Measurements from ENCODE around the gene CDH22.

Gene CDH22

DNA sequence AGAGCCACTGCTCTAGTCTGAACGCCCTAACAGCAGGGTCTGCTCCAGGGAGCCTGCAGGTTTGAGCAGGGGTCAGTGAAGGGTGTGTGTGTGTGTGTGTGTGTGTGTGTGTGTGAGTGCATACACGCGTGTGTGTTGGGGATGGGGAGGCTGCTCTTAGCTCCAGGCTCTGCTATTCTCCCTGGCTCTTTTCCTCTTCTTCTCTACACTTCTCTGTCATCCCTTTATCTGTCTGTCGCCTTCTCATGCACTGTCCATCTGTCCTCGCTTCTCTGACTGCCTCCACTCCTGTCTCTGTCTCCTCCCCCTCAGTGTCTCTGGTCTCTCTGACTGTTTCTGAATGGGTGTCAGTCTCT, 3.4 kb upstream of the CDH22 start:
- Histone ChIP-seq H3K4me1 (ENCODE audit: control insufficient read depth, insufficient read depth, low read length) (no peaks in the 10 kb centered on the region), H3K27me3 (ENCODE audit: control insufficient read depth, insufficient read depth, low read length) (peaks cover 54% of the 10 kb centered on the region), H3K9ac (ENCODE audit: low read length) (no peak overlapping the region), H3K4me3 (ENCODE audit: low read length) (no peak overlapping the region), H3K36me3 (ENCODE audit: control insufficient read depth, insufficient read depth, low read length) (no peaks in the 10 kb centered on the region), H3K27ac (ENCODE audit: low read depth, low read length) (no peak overlapping the region)

DNA sequence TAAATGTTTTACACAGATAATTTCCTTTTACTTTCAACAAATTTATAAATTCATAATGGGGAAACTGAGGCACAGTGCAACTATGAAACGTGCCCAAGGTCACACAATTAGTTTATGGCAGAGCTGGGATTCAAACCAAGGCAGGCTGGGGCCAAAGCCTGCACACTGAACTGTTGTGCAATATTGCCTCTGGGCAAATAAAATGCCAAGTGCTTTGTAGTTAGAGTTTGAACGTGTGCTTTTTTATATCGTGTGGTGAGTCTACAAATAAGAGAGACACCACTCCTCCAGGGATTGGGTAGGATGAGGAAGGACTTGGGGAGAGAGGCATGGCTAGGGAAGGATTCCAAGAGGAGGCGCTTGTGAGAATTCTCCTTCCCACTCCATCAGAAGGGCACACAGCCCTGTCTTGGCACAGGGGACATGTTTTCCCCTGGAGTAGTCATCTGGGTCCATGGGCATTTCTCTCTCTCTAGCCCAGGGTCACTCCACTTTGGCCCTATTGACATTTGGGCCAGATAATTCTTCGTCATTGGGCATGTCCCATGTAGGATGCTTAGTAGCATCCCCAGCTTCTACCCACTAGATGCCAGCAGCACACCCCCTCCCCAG, 2.8 kb upstream of the CDH22 start:
- Histone ChIP-seq H3K4me1 (ENCODE audit: control insufficient read depth, insufficient read depth, low read length) (no peaks in the 10 kb centered on the region), H3K4me3 (ENCODE audit: low read length) (no peak overlapping the region), H3K9ac (ENCODE audit: low read length) (no peak overlapping the region), H3K36me3 (ENCODE audit: control insufficient read depth, insufficient read depth, low read length) (no peaks in the 10 kb centered on the region), H3K27ac (ENCODE audit: low read depth, low read length) (no peak overlapping the region), H3K27me3 (ENCODE audit: control insufficient read depth, insufficient read depth, low read length) (peaks cover 59% of the 10 kb centered on the region)

DNA sequence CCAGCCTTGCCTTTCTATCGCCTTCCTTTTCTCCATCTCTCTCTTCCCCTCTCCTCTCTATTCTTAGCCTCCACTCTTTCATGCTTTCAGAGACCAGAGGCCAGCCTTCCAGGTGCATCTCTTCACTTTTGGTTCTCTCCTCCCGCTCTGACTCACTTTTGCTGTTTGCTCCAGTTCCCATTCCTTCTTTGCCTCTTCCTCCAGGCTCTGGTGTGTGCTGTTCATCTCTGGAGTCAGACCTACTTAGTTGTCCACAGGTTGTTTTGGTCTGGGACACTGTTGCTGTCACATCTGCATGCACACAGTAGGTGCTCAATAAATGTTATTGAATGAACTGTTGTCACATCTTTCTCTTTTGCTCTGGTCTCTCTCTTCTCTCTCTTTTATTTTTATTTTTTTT, 1.6 kb upstream of the CDH22 start:
- H3K36me3 ChIP-seq (ENCODE audit: control insufficient read depth, insufficient read depth, low read length) = no peaks in the 10 kb centered on the region
- H3K9ac ChIP-seq (ENCODE audit: low read length) = no peak overlapping the region
- peaks cover 58% of the 10 kb centered on the region for H3K27me3 ChIP-seq (ENCODE audit: control insufficient read depth, insufficient read depth, low read length)
- no peak overlapping the region for H3K4me3 ChIP-seq (ENCODE audit: low read length)
- H3K4me1 ChIP-seq (ENCODE audit: control insufficient read depth, insufficient read depth, low read length) = no peaks in the 10 kb centered on the region
- no peak overlapping the region for H3K27ac ChIP-seq (ENCODE audit: low read depth, low read length)

DNA sequence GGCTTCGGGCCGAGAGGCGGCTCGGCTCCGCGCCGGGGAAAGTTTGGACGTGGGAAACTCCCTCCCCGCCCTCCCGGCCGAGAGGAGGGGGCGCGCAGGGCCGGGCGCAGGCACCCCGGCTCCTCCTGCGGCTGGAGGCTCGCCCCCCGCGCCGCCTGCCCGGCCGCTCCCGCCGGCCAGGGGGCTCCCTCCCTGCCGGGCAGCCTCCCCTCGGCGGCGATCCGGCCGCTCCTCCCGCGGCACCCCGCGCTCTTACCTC, 370 bp downstream of the CDH22 start:
- no peaks in the 10 kb centered on the region for H3K36me3 ChIP-seq (ENCODE audit: control insufficient read depth, insufficient read depth, low read length)
- peaks cover 46% of the 10 kb centered on the region for H3K27me3 ChIP-seq (ENCODE audit: control insufficient read depth, insufficient read depth, low read length)
- no peaks in the 10 kb centered on the region for H3K4me1 ChIP-seq (ENCODE audit: control insufficient read depth, insufficient read depth, low read length)
- no peak overlapping the region for H3K27ac ChIP-seq (ENCODE audit: low read depth, low read length)
- H3K9ac ChIP-seq (ENCODE audit: low read length) = no peak overlapping the region
- peak overlapping the region; percentile 9 for H3K4me3 ChIP-seq (ENCODE audit: low read length)

DNA sequence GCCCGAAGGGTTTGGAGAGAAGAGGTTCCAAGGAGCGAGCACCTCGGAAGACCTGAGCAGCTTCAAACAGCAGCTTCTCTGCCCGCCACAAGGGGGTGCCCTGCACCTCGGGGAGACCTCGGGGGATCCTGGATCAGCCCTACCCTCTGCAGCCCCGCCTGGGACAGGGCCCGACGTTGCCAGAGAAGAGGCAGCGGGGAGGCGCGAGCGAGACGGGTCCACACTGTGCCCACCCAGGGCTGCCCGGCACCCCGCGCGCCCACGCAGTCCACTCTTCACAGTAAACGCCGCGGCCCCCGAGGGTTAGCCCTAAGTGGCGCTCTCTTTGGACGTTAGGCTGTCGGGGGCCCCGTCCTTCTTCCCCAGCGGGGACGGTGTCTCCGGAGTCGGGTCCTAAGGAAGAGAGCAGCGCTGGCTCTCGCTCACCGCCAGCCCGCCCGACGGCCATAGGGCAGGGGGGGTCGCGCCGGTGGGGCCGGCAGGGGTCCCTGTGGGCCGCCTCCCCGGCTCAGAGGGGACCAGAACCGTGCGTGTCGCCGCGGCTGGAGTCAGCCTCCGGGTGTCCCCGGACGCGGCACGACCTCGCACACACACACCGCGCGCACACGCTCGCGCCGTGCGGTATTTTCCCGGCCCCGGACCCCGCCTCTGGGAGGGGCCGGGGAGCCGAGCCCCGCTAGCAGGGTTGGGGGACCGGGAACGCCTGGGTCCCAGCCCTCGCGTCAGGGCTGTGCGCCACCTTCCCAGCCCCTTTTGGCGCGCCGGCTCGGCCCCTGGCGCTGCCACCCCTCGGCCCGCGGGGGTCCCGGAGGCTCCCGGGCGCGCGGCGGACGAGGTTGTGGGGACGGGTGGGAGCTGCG, 929 bp downstream of the CDH22 start:
- Histone ChIP-seq H3K4me3 (ENCODE audit: low read length) (peak overlapping the region; percentile 9), H3K27me3 (ENCODE audit: control insufficient read depth, insufficient read depth, low read length) (peaks cover 41% of the 10 kb centered on the region), H3K36me3 (ENCODE audit: control insufficient read depth, insufficient read depth, low read length) (no peaks in the 10 kb centered on the region), H3K9ac (ENCODE audit: low read length) (no peak overlapping the region), H3K27ac (ENCODE audit: low read depth, low read length) (no peak overlapping the region), H3K4me1 (ENCODE audit: control insufficient read depth, insufficient read depth, low read length) (no peaks in the 10 kb centered on the region)

DNA sequence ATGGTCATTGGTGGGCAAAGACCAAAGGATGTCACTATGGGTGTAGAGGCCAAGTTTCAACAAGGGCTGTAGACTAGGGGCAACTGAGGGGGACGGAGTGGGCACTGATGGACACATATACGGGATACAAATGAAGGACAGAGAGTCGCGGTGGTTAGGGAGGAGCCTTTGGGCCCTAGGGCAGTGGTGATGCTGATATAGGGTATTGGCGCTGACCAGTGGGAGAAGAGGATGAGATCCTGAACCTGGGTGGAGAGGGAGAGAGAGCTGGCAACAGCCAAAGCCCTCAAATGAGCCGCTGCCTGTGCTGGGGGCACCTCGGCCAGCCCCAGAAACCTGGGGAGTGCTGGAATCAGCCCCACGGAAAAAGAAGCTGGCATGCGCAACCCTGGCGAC, 1.6 kb downstream of the CDH22 start:
- no peak overlapping the region for H3K4me3 ChIP-seq (ENCODE audit: low read length)

DNA sequence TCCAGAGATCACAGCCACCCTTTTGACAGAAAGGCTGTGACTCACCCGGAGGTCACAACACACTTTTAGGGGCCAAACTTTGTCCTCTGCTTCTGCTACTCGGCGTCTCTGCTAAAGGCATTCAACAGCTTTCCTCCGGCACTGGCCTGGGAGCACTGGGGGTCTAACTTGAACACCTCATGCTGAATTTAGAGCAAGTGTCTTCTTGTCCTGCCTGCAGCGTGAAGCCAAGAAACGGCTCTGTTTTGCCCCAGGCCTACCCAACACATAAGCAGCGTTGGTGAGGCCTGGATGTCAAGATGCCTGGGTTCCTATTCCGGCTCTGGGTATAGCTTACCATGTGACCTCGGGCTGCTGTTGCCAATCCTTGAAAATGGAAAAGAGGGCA, 2.3 kb downstream of the CDH22 start:
- H3K27ac ChIP-seq (ENCODE audit: low read depth, low read length) = no peak overlapping the region

More for the DNA sequence above, 1.6 kb downstream of the CDH22 start:
- Histone ChIP-seq H3K9ac (ENCODE audit: low read length) (no peak overlapping the region), H3K27ac (ENCODE audit: low read depth, low read length) (no peak overlapping the region), H3K4me1 (ENCODE audit: control insufficient read depth, insufficient read depth, low read length) (no peaks in the 10 kb centered on the region), H3K27me3 (ENCODE audit: control insufficient read depth, insufficient read depth, low read length) (peaks cover 35% of the 10 kb centered on the region), H3K36me3 (ENCODE audit: control insufficient read depth, insufficient read depth, low read length) (no peaks in the 10 kb centered on the region)

DNA sequence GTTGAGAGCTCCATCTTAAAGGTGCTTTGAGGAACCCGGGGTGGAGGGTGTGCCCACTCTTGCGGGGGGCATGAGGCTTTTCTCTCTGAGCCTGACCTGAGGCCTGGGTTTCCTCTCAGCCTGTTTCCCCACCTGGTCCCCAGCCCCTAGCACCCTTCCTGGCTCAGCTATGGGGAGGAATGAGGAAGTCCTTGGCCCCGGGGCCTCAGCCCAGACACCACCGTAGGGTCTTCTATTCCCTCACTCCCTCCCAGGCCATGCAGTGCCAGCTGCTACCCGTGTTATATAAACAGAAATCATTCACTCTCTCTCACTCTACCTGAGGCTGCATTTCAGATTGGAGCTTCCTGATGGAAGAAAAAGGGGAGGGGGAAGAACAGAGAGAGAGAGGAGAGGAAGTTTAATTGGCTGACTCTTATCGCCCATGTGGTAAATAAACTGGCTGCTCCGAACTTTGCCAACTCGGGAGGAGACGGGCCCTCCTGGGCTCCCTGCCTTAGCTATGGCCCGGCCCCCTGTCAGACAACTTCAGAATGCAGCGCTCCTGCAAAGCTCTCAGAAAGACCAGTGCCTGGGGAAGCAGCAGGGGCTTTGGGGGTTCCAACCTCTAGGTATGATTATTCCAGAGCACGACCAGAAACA, 2.8 kb downstream of the CDH22 start:
- H3K36me3 ChIP-seq (ENCODE audit: control insufficient read depth, insufficient read depth, low read length) = no peaks in the 10 kb centered on the region
- no peak overlapping the region for H3K4me3 ChIP-seq (ENCODE audit: low read length)
- no peaks in the 10 kb centered on the region for H3K4me1 ChIP-seq (ENCODE audit: control insufficient read depth, insufficient read depth, low read length)
- no peak overlapping the region for H3K27ac ChIP-seq (ENCODE audit: low read depth, low read length)
- H3K9ac ChIP-seq (ENCODE audit: low read length) = no peak overlapping the region
- H3K27me3 ChIP-seq (ENCODE audit: control insufficient read depth, insufficient read depth, low read length) = peaks cover 23% of the 10 kb centered on the region

More for the DNA sequence above, 2.3 kb downstream of the CDH22 start:
- Histone ChIP-seq H3K27me3 (ENCODE audit: control insufficient read depth, insufficient read depth, low read length) (peaks cover 28% of the 10 kb centered on the region), H3K4me3 (ENCODE audit: low read length) (no peak overlapping the region), H3K9ac (ENCODE audit: low read length) (no peak overlapping the region), H3K36me3 (ENCODE audit: control insufficient read depth, insufficient read depth, low read length) (no peaks in the 10 kb centered on the region), H3K4me1 (ENCODE audit: control insufficient read depth, insufficient read depth, low read length) (no peaks in the 10 kb centered on the region)

DNA sequence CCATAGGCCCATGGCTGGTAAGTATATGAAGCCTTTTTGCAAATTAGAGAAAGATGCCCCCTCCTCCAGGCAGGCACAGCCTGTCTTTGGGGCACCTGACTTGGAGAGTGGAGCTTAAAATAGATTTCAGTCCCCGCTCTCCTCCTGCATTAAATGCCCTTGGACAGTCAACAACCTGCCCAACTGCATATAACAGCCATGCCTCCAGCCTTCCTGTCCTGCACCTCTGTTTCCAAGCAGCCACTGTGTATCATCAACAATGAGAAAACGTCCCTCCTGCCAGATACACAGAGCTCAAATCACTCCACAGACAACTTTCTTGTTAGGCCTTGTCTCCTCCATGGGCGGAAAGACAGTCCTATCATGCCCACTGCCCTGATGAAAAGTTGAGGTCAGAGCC, 3.4 kb downstream of the CDH22 start:
- Histone ChIP-seq H3K4me1 (ENCODE audit: control insufficient read depth, insufficient read depth, low read length) (no peaks in the 10 kb centered on the region), H3K36me3 (ENCODE audit: control insufficient read depth, insufficient read depth, low read length) (no peaks in the 10 kb centered on the region), H3K27me3 (ENCODE audit: control insufficient read depth, insufficient read depth, low read length) (peaks cover 22% of the 10 kb centered on the region), H3K9ac (ENCODE audit: low read length) (no peak overlapping the region), H3K4me3 (ENCODE audit: low read length) (no peak overlapping the region), H3K27ac (ENCODE audit: low read depth, low read length) (no peak overlapping the region)

DNA sequence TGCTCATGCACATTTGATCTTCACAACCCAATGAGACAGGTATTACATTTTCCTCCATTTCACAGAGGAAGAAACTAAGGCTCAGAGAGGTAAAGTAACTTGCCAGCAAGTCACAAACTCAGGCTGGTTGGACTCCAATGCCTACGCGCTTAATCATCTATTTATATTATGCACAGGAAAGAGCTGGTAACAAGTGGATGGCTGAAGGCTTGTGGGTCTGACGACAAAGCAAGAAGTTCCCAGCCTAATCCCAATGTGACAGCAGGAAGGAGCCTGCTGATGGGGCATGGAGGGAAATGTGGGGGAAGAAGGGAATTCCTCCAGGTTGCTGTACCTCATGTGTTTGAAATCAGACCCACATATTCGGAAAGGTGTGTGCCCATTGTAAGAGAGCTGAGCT, 3.9 kb downstream of the CDH22 start:
- H3K4me3 ChIP-seq (ENCODE audit: low read length) = no peak overlapping the region
- no peak overlapping the region for H3K27ac ChIP-seq (ENCODE audit: low read depth, low read length)
- H3K27me3 ChIP-seq (ENCODE audit: control insufficient read depth, insufficient read depth, low read length) = peaks cover 18% of the 10 kb centered on the region
- no peaks in the 10 kb centered on the region for H3K4me1 ChIP-seq (ENCODE audit: control insufficient read depth, insufficient read depth, low read length)
- H3K36me3 ChIP-seq (ENCODE audit: control insufficient read depth, insufficient read depth, low read length) = no peaks in the 10 kb centered on the region
- H3K9ac ChIP-seq (ENCODE audit: low read length) = no peak overlapping the region

DNA sequence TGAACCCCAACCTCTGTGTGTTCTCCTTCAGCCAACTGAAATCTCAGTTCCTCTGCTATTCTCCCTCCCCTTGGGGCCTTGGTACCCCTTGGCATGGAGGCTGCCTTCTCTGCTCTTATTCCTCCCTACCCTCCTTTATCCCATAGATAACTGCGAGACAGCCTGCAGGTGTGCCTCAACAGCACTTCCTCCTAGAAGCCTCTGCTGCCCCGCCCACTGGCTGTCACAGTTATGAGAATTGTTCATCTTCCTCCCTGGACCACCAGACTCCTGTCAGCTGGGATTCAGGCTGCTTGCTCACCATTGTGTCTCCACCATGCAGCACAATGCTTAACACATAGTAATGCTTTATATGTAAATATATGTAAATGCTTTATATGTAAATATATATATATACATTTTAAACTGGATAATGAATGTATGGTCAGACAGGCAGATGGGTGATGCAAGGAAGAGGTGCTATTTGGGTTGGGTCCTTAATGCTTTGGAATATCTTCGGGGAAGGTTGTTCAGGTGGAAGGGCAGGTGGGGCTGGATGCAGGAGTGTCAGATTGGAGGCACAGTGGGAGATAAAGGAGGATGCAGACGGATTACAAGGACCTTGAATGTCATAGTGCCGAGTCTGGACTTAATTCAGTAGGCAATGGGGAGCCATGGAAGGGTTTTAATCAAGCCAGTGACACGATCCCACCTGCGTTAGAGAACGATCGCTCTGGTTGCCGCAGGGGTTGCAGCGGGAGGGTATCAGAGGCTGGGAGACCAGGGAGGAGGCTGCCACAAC, 4.9 kb downstream of the CDH22 start:
- Histone ChIP-seq H3K4me3 (ENCODE audit: low read length) (no peak overlapping the region), H3K27me3 (ENCODE audit: control insufficient read depth, insufficient read depth, low read length) (peaks cover 12% of the 10 kb centered on the region), H3K9ac (ENCODE audit: low read length) (no peak overlapping the region), H3K4me1 (ENCODE audit: control insufficient read depth, insufficient read depth, low read length) (no peaks in the 10 kb centered on the region), H3K36me3 (ENCODE audit: control insufficient read depth, insufficient read depth, low read length) (no peaks in the 10 kb centered on the region), H3K27ac (ENCODE audit: low read depth, low read length) (no peak overlapping the region)

DNA sequence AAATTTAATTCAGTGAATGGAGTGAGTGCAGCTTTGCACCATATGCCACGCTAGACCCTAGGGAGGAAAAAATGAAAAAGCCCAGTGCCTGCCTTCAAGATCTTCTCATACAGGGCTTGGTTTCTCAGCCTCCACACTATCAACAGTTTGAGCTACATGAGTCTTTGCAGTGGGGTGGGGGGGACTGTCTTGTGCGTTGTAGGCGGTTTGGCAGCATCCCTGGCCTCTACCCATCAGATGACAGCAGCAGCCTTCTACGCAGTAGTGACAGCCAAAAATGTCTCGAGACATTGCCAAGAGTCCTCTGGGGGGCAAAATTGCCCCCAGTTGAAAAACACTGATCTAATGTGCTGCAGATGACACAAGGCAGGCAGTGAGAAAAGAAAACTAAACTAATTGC, 6.2 kb downstream of the CDH22 start:
- H3K9ac ChIP-seq (ENCODE audit: low read length) = no peak overlapping the region
- H3K27me3 ChIP-seq (ENCODE audit: control insufficient read depth, insufficient read depth, low read length) = peaks cover 9% of the 10 kb centered on the region
- H3K4me3 ChIP-seq (ENCODE audit: low read length) = no peak overlapping the region
- H3K4me1 ChIP-seq (ENCODE audit: control insufficient read depth, insufficient read depth, low read length) = no peaks in the 10 kb centered on the region
- no peaks in the 10 kb centered on the region for H3K36me3 ChIP-seq (ENCODE audit: control insufficient read depth, insufficient read depth, low read length)
- H3K27ac ChIP-seq (ENCODE audit: low read depth, low read length) = no peak overlapping the region

Data from rectal smooth muscle tissue (tissue), 1 donor.